ENCODE measurements around the gene ALKAL2. TPM values are rescaled to one million over a fixed set of nuclear protein-coding genes. Genes with fewer than 3 reads are reported as not detected.

ALKAL2 gene
- total and polyA plus RNA-seq, 10 of the 15 experiments (the other 5 are each of a cell fraction or from before 2014, with no cell fraction given), result 0.11 to 0.29 (median 0.11) TPM; not detected in 7

- intact Hi-C loops (cut with micrococcal nuclease; ENCODE audit: unreplicated experiment) (no loop called here), in situ Hi-C loops (cut with MboI) (no loop called here)
- ChIA-PET RAD21 (ENCODE audit: unreplicated experiment) (no interaction called here), POLR2A (no interaction called here), SMC1A (ENCODE audit: uncharacterized antibody, unreplicated experiment) (no interaction called here), CTCF (no interaction called here)
- Histone ChIP-seq H2AFZ (ENCODE audit: control insufficient read depth, low read depth, low read length) (no peak overlapping the region), H3K4me2 (ENCODE audit: control insufficient read depth, insufficient read depth) (no peak overlapping the region), H3K4me3 (no peak overlapping the region), H3K9me3 (replicated peaks; ENCODE audit: control insufficient read depth, insufficient read depth, low read length) (no peaks in the 10 kb centered on the region), H3K36me3 (ENCODE audit: control insufficient read depth in 2 of 2, insufficient read depth in 2 of 2, low read length in 1 of 2) (no peaks in the 10 kb centered on the region), H3K27ac (ENCODE audit: control insufficient read depth, insufficient read depth) (no peak overlapping the region), H4K20me1 (ENCODE audit: control insufficient read depth, insufficient read depth) (no peaks in the 10 kb centered on the region), H3K9ac (ENCODE audit: control insufficient read depth, insufficient read depth, low read length) (no peak overlapping the region), H3K4me1 (ENCODE audit: control insufficient read depth, insufficient read depth, low read length) (no peaks in the 10 kb centered on the region), H3K79me2 (ENCODE audit: control insufficient read depth, insufficient read depth, low read length) (no peaks in the 10 kb centered on the region), H3K27me3 (replicated peaks in 1 of 2; ENCODE audit: control insufficient read depth in 2 of 2, insufficient read depth in 2 of 2, low read length in 1 of 2) (no peaks in the 10 kb centered on the region)
- ATAC-seq (no peak), DNase-seq (ENCODE audit: low read depth, low spot score) (no peak), FAIRE-seq (no peak)
- 13% methylated on average over 3 of the region's 3 CpGs for WGBS (ENCODE audit: insufficient coverage, insufficient replicate concordance, low lambda C conversion rate, missing lambda C conversion rate)
- no TSS peak for BruUV-seq (replicated peaks)
- no peak for TF ChIP-seq IKZF2 (IDR thresholded peaks at IDR 0.05)
- TF ChIP-seq NRF1 (conservative IDR thresholded peaks at IDR 0.05; ENCODE audit: low read depth, low read length), result no peak
- TF ChIP-seq EZH2 (IDR thresholded peaks at IDR 0.05; ENCODE audit: borderline replicate concordance, control insufficient read depth, low read depth, low read length), result no peak
- no peak for TF ChIP-seq FOXM1 (IDR thresholded peaks at IDR 0.05; ENCODE audit: low read depth, low read length)
- no peak for TF ChIP-seq ATF2 (IDR thresholded peaks at IDR 0.05; ENCODE audit: low read length)
Observed at GRCh38 chr2:296354-296753, 8.5 kb upstream of the ALKAL2 start.

- H3K27me3 ChIP-seq (replicated peaks in 1 of 2; ENCODE audit: control insufficient read depth in 2 of 2, insufficient read depth in 2 of 2, low read length in 1 of 2), result no peaks in the 10 kb centered on the region; a peak in 1 of 4 replicates
- FAIRE-seq, result no peak
- no peaks in the 10 kb centered on the region for H3K4me1 ChIP-seq (ENCODE audit: control insufficient read depth, insufficient read depth, low read length)
- BruUV-seq (replicated peaks), result no TSS peak
- H2AFZ ChIP-seq (ENCODE audit: control insufficient read depth, low read depth, low read length), result no peak overlapping the region
- H3K4me3 ChIP-seq, result no peak overlapping the region
- no peak overlapping the region for H3K27ac ChIP-seq (ENCODE audit: control insufficient read depth, insufficient read depth)
- in situ Hi-C loops (cut with MboI), result no loop called here
- intact Hi-C loops (cut with micrococcal nuclease; ENCODE audit: unreplicated experiment), result no loop called here
- H4K20me1 ChIP-seq (ENCODE audit: control insufficient read depth, insufficient read depth), result no peaks in the 10 kb centered on the region
- no peak for DNase-seq (ENCODE audit: low read depth, low spot score)
- CTCF ChIA-PET, result no interaction called here
- 35% methylated on average over 5 of the region's 5 CpGs for WGBS (ENCODE audit: insufficient coverage, insufficient replicate concordance, low lambda C conversion rate, missing lambda C conversion rate)
- SMC1A ChIA-PET (ENCODE audit: uncharacterized antibody, unreplicated experiment), result no interaction called here
- POLR2A ChIA-PET, result no interaction called here
- RAD21 ChIA-PET (ENCODE audit: unreplicated experiment), result no interaction called here
- no peak for ATAC-seq
- H3K36me3 ChIP-seq (ENCODE audit: control insufficient read depth in 2 of 2, insufficient read depth in 2 of 2, low read length in 1 of 2), result no peaks in the 10 kb centered on the region
- no peak overlapping the region for H3K4me2 ChIP-seq (ENCODE audit: control insufficient read depth, insufficient read depth)
- no peak overlapping the region for H3K9ac ChIP-seq (ENCODE audit: control insufficient read depth, insufficient read depth, low read length)
- H3K79me2 ChIP-seq (ENCODE audit: control insufficient read depth, insufficient read depth, low read length), result no peaks in the 10 kb centered on the region
- H3K9me3 ChIP-seq (replicated peaks; ENCODE audit: control insufficient read depth, insufficient read depth, low read length), result no peaks in the 10 kb centered on the region
- TF ChIP-seq ZNF217 (IDR thresholded peaks at IDR 0.05) (no peak), RCOR1 (conservative IDR thresholded peaks at IDR 0.05; ENCODE audit: low read depth, low read length) (no peak), RELA (IDR thresholded peaks at IDR 0.05; ENCODE audit: borderline replicate concordance, partially characterized antibody) (no peak), EZH2 (IDR thresholded peaks at IDR 0.05; ENCODE audit: borderline replicate concordance, control insufficient read depth, low read depth, low read length) (no peak), BMI1 (IDR thresholded peaks at IDR 0.05; ENCODE audit: borderline replicate concordance) (no peak), NFYB (IDR thresholded peaks at IDR 0.05; ENCODE audit: insufficient read depth, low read depth, low read length) (no peak), SP1 (IDR thresholded peaks at IDR 0.05; ENCODE audit: low read depth, low read length) (no peak), NKRF (conservative IDR thresholded peaks at IDR 0.05) (no peak), NR2F1 (conservative IDR thresholded peaks at IDR 0.05) (no peak)
Observed at GRCh38 chr2:295090-295489, 7.2 kb upstream of the ALKAL2 start.

Data from GM12878 (cell line).